ENCODE data around the gene JUND. TPM values are rescaled to one million over a fixed set of nuclear protein-coding genes. Genes with fewer than 3 reads are reported as not detected.

JUND gene
- polyA plus RNA-seq, 1 donor (not counting 4 experiments of a cell fraction or from before 2014, with no cell fraction given) = 17.2 TPM

GRCh38 chr19:18282021-18282787 lies 782 bp upstream of the JUND start:
- Histone ChIP-seq H2AFZ (ENCODE audit: control insufficient read depth, low read length) (peak overlapping the region; percentile 57), H3K9ac (ENCODE audit: control insufficient read depth, extremely low read depth, insufficient read depth, low read length) (peak overlapping the region; percentile 96), H4K20me1 (ENCODE audit: control insufficient read depth, extremely low read depth, insufficient read depth, low read length) (peaks cover 9% of the 10 kb centered on the region), H3K36me3 (ENCODE audit: control insufficient read depth in 2 of 2, extremely low read depth in 1 of 2, insufficient read depth in 2 of 2, low read length in 2 of 2) (peaks cover 1 to 8% of the 10 kb centered on the region in 2 experiments), H3K4me1 (ENCODE audit: control insufficient read depth, extremely low read depth, insufficient read depth, low read length) (peaks cover 19% of the 10 kb centered on the region), H3K9me1 (ENCODE audit: control insufficient read depth, extremely low read depth, insufficient read depth, low read length) (peaks cover 2% of the 10 kb centered on the region), H3K27me3 (ENCODE audit: control insufficient read depth, extremely low read depth, insufficient read depth, low read length) (no peaks in the 10 kb centered on the region), H3K4me3 (ENCODE audit: control insufficient read depth in 2 of 3, extremely low read depth in 1 of 3, insufficient read depth in 2 of 3, low read depth in 1 of 3, low read length in 3 of 3) (peak overlapping the region; percentile 32 to 78 (median 51)), H3K27ac (ENCODE audit: control insufficient read depth, insufficient read depth, low read length) (peak overlapping the region; percentile 98), H3K4me2 (ENCODE audit: control insufficient read depth, extremely low read depth, insufficient read depth, low read depth, low read length) (peak overlapping the region; percentile 94), H3K9me3 (ENCODE audit: control insufficient read depth, low read depth, low read length) (no peaks in the 10 kb centered on the region), H3K79me2 (ENCODE audit: control insufficient read depth, insufficient read depth, low read length) (peaks cover 23% of the 10 kb centered on the region)
- no peak for FAIRE-seq
- dilution Hi-C loops (cut with MboI; ENCODE audit: extremely low pct_ligation_motif_present, low sequenced_read_pairs) = no loop called here
- TF ChIP-seq EZH2 (IDR thresholded peaks at IDR 0.05; ENCODE audit: low read length) (no peak), CTCF (optimal IDR thresholded peaks at IDR 0.05 in 1 of 3, IDR thresholded peaks at IDR 0.05 in 1 of 3, conservative IDR thresholded peaks at IDR 0.05 in 1 of 3; ENCODE audit: extremely low read depth in 1 of 3, insufficient read depth in 2 of 3, low read length in 3 of 3) (peak in 1 of 3 experiments; percentile 32)
- DNase-seq (ENCODE audit: low read depth, low spot score) = no peak

- dilution Hi-C loops (cut with MboI; ENCODE audit: extremely low pct_ligation_motif_present, low sequenced_read_pairs) = no loop called here
- peaks cover 2% of the 10 kb centered on the region for H3K9me1 ChIP-seq (ENCODE audit: control insufficient read depth, extremely low read depth, insufficient read depth, low read length)
- FAIRE-seq = no peak
- peaks cover 24% of the 10 kb centered on the region for H3K4me1 ChIP-seq (ENCODE audit: control insufficient read depth, extremely low read depth, insufficient read depth, low read length)
- H3K4me2 ChIP-seq (ENCODE audit: control insufficient read depth, extremely low read depth, insufficient read depth, low read depth, low read length) = peak overlapping the region; percentile 97
- no peak overlapping the region for H2AFZ ChIP-seq (ENCODE audit: control insufficient read depth, low read length)
- H3K9me3 ChIP-seq (ENCODE audit: control insufficient read depth, low read depth, low read length) = no peaks in the 10 kb centered on the region
- peak overlapping the region; percentile 69 to 78 (median 76) for H3K4me3 ChIP-seq (ENCODE audit: control insufficient read depth in 2 of 3, extremely low read depth in 1 of 3, insufficient read depth in 2 of 3, low read depth in 1 of 3, low read length in 3 of 3)
- no peaks in the 10 kb centered on the region for H3K27me3 ChIP-seq (ENCODE audit: control insufficient read depth, extremely low read depth, insufficient read depth, low read length)
- H4K20me1 ChIP-seq (ENCODE audit: control insufficient read depth, extremely low read depth, insufficient read depth, low read length) = peaks cover 9% of the 10 kb centered on the region
- H3K9ac ChIP-seq (ENCODE audit: control insufficient read depth, extremely low read depth, insufficient read depth, low read length) = peak overlapping the region; percentile 92
- peak overlapping the region; percentile 88 for H3K27ac ChIP-seq (ENCODE audit: control insufficient read depth, insufficient read depth, low read length)
- DNase-seq (ENCODE audit: low read depth, low spot score) = no peak
- TF ChIP-seq CTCF (optimal IDR thresholded peaks at IDR 0.05 in 1 of 3, IDR thresholded peaks at IDR 0.05 in 1 of 3, conservative IDR thresholded peaks at IDR 0.05 in 1 of 3; ENCODE audit: extremely low read depth in 1 of 3, insufficient read depth in 2 of 3, low read length in 3 of 3) (no peak), EZH2 (IDR thresholded peaks at IDR 0.05; ENCODE audit: low read length) (no peak)
- H3K79me2 ChIP-seq (ENCODE audit: control insufficient read depth, insufficient read depth, low read length) = peaks cover 23% of the 10 kb centered on the region
- peaks cover 1 to 8% of the 10 kb centered on the region in 2 experiments for H3K36me3 ChIP-seq (ENCODE audit: control insufficient read depth in 2 of 2, extremely low read depth in 1 of 2, insufficient read depth in 2 of 2, low read length in 2 of 2)
These were observed 958 bp downstream of the JUND start for GRCh38 chr19:18280247-18281081.
